ENCODE data around the gene KRTAP19-8.

Gene KRTAP19-8

DNA sequence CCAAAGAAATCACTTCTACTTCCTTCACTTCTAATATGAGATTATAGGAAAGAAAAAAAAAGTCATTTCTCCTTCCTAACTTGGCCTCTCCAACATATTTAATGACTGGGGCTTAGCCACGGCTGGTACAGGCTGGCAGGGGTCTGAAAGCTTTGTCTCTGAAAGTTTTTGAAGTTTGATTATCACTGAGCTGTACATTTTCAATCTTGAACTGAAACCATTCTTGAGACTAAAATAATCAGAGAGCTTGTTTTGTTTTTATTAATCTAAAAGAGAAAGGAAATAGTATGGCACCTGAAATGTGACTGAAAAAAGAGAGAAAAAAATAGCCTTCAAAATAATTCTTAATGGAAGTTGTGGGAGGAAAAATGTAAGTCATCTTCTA lies 3.8 kb upstream of the KRTAP19-8 start:
- TF ChIP-seq, protein P1, sequence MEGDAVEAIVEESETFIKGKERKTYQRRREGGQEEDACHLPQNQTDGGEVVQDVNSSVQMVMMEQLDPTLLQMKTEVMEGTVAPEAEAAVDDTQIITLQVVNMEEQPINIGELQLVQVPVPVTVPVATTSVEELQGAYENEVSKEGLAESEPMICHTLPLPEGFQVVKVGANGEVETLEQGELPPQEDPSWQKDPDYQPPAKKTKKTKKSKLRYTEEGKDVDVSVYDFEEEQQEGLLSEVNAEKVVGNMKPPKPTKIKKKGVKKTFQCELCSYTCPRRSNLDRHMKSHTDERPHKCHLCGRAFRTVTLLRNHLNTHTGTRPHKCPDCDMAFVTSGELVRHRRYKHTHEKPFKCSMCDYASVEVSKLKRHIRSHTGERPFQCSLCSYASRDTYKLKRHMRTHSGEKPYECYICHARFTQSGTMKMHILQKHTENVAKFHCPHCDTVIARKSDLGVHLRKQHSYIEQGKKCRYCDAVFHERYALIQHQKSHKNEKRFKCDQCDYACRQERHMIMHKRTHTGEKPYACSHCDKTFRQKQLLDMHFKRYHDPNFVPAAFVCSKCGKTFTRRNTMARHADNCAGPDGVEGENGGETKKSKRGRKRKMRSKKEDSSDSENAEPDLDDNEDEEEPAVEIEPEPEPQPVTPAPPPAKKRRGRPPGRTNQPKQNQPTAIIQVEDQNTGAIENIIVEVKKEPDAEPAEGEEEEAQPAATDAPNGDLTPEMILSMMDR (IDR thresholded peaks at IDR 0.05; ENCODE audit: low read depth, low read length, missing control alignments): no peak
- no peak for DNase-seq (ENCODE audit: low read depth)
- H3K4me3 ChIP-seq (ENCODE audit: low read depth, low read length): no peak overlapping the region
- in situ Hi-C loops (cut with HindIII; ENCODE audit: low sequenced_read_pairs): no loop called here

DNA sequence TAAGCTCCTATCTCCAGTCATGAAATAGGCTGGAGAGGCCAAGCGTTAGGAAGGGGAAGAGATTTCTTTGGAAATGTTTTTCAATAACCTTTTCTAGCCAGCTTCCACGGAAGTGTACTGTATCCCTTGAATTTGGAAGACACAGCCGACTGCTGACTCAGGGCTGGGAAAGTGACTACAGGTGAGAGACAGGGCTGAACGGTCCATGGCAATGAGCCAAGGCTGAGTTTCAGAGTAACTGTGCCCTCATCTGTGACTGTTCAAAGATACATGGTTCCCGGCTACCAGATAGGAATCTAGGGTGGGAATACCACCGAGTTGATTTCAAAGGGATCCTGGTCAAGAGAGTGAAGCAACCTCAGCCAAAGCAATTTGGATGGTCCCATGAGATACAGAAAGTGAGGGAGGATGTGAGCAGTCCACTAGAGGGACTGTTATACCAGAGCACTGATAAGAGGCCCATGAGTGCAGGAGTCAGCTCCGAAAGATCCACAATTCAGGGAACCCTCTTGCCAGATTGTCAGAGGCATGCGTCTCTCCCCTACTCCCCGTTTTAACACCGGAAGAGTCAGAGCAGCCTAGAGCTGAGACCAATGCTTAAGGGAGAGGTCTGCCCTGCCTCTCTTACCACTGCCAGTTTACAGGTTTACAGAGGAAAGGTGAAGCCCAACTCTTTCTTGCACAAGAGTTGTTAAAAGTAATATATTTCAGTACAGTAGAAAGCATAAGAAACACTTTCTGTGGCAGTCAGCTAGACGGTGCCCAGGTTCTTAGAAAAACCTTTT lies 3.2 kb upstream of the KRTAP19-8 start:
- in situ Hi-C loops (cut with HindIII; ENCODE audit: low sequenced_read_pairs): no loop called here
- TF ChIP-seq, protein P1 (IDR thresholded peaks at IDR 0.05; ENCODE audit: low read depth, low read length, missing control alignments): no peak
- no peak for DNase-seq (ENCODE audit: low read depth)
- H3K4me3 ChIP-seq (ENCODE audit: low read depth, low read length): no peak overlapping the region

DNA sequence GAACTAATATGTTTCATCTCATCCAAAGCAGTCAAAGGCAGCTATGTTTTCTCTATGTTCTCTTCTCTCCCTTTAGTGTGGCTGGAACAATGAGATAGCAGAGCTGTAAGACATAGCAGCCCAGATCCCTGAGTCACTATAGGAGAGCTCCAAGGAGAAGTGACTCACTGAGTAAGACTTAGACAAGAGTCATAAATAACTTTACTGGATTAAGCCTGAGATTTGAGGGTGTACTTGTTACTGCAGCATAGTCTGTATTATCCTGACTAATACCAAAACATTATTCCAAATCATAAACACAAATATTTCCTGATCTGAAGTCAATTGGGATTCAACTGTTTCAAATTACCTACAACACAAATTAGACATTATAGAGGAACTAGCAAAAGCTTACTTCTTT lies 3.9 kb downstream of the KRTAP19-8 start:
- no peak overlapping the region for H3K4me3 ChIP-seq (ENCODE audit: low read depth, low read length)
- in situ Hi-C loops (cut with HindIII; ENCODE audit: low sequenced_read_pairs): no loop called here
- TF ChIP-seq, protein P1 (IDR thresholded peaks at IDR 0.05; ENCODE audit: low read depth, low read length, missing control alignments): no peak
- DNase-seq (ENCODE audit: low read depth): no peak

DNA sequence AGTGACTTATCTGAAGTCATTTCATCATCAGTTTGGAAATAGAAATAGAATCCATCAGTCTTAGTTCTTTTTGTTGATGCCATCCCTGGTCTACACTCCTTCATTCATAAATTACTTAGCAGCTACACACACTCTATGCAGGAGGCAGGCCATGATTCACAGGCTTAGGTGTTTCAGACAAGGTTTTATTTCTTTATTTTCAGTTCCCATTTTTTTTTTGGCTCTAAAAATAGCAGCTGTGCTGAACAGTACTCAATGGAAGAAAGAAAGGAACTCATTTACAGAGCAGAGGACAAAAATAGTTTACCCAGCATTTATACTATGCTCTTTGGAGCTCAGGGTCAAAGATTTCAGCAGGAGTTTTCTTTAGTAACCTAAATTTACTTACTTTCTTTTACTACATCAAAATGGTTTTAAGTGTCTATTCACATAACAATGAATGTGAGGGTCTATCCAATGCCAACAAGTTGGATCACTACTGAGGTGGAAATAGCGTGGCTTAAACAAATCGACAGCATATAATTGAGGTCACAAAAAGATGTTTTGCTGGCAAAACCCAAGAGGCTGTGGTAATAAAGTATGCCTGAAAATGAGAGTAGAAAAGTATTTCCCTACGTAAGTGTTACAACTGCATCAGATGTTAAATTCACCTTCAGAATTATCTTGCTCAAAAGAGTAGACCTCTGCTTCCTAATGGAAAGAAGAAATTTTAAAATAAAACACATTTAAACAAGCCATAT lies 7.7 kb downstream of the KRTAP19-8 start:
- in situ Hi-C loops (cut with HindIII; ENCODE audit: low sequenced_read_pairs): no loop called here

DNA sequence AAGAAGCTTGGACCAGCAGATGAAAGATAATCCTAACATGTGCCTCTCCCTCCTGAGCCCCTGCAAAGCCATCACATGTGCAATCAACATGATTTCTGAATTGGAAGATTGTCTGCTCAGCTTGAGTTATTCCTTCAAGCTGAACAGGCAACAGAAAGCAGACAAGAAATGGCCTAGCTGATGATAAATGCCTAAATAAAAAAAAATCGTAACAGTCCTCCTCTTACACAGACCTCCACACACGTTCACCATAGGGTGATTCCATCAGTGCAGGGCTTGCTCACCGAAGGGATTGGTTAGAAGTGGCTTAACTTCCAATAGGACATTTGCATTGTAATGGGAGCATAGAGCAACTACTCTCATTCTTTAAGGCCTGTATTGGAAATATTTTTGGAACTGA lies 14.6 kb downstream of the KRTAP19-8 start:
- in situ Hi-C loops (cut with HindIII; ENCODE audit: low sequenced_read_pairs): no loop called here

More for the DNA sequence above, 7.7 kb downstream of the KRTAP19-8 start:
- TF ChIP-seq, protein P1 (IDR thresholded peaks at IDR 0.05; ENCODE audit: low read depth, low read length, missing control alignments): no peak
- no peak for DNase-seq (ENCODE audit: low read depth)
- H3K4me3 ChIP-seq (ENCODE audit: low read depth, low read length): no peak overlapping the region

DNA sequence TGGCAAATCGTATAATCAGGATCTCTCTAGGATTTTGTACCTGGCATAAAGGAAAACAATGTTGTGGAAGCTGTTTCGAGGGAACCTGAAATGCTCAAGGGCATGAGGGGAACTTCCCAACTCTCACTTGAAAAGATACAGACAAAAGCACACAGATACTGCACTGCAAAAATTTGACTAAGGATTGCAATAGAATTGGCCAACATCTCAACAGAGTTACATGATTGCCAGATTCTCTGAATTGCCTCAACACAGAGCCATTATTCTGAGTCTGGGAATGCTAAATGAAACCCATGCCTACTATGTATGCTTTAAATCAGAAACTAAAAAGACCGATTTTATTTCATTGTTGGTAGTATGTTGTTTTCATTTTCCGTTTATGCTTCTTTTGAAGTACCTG lies 16.0 kb downstream of the KRTAP19-8 start:
- TF ChIP-seq, protein P1 (IDR thresholded peaks at IDR 0.05; ENCODE audit: low read depth, low read length, missing control alignments): no peak
- H3K4me3 ChIP-seq (ENCODE audit: low read depth, low read length): no peak overlapping the region
- DNase-seq (ENCODE audit: low read depth): no peak
- in situ Hi-C loops (cut with HindIII; ENCODE audit: low sequenced_read_pairs): no loop called here

More for the DNA sequence above, 14.6 kb downstream of the KRTAP19-8 start:
- no peak overlapping the region for H3K4me3 ChIP-seq (ENCODE audit: low read depth, low read length)
- DNase-seq (ENCODE audit: low read depth): no peak
- TF ChIP-seq, protein P1 (IDR thresholded peaks at IDR 0.05; ENCODE audit: low read depth, low read length, missing control alignments): no peak
